Measurements from ENCODE around the gene GPHN.

DNA sequence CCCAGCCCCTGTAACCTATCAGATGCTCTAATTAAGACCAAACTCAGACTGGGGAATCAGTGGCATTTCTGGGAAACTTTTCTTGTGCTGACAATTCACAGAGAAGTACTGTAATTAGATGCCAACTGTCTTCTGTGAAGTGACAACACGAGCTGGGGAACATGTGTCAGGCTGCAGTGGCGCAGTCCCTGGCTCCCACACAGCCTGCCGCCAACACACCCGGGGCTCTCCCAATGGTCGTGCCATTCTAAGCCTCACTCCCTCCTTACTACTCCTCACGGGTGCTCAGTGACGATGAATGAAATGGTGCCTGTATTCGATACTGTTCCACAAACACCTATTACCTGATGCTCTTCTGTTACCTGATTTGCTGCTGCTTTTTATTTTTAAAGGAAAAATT lies 699.9 kb downstream of the GPHN start:
- TF ChIP-seq, protein P1, sequence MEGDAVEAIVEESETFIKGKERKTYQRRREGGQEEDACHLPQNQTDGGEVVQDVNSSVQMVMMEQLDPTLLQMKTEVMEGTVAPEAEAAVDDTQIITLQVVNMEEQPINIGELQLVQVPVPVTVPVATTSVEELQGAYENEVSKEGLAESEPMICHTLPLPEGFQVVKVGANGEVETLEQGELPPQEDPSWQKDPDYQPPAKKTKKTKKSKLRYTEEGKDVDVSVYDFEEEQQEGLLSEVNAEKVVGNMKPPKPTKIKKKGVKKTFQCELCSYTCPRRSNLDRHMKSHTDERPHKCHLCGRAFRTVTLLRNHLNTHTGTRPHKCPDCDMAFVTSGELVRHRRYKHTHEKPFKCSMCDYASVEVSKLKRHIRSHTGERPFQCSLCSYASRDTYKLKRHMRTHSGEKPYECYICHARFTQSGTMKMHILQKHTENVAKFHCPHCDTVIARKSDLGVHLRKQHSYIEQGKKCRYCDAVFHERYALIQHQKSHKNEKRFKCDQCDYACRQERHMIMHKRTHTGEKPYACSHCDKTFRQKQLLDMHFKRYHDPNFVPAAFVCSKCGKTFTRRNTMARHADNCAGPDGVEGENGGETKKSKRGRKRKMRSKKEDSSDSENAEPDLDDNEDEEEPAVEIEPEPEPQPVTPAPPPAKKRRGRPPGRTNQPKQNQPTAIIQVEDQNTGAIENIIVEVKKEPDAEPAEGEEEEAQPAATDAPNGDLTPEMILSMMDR (conservative IDR thresholded peaks at IDR 0.05; ENCODE audit: low read depth, low read length): no peak
- TF ChIP-seq EZH2 (IDR thresholded peaks at IDR 0.05; ENCODE audit: low read length, unreplicated experiment): no peak

All from PC-3 (cell line).